HL-60 (cell line): Measurements from ENCODE around the gene SVIL.
"Not testable (repeated sequence)": the region's sequence is repeated elsewhere in the genome, so short reads cannot be mapped to it uniquely, and the experiment has no call there.

Source experiments
- GABPA ChIP-seq: IDR thresholded peaks from 2 replicates; pipeline ENCODE4 v1.6.1; 2012; ENCODE audit warnings: low read depth
- POLR2AphosphoS5 ChIP-seq: IDR thresholded peaks from 2 replicates; pipeline ENCODE4 v1.6.1; 2012; ENCODE audit warnings: low read depth
- REST ChIP-seq: IDR thresholded peaks from 2 replicates; pipeline ENCODE4 v1.6.1; 2012; ENCODE audit warnings: low read depth; ENCODE audit not compliant: insufficient replicate concordance
- SPI1 ChIP-seq: IDR thresholded peaks from 2 replicates; pipeline ENCODE4 v1.6.1; 2012; ENCODE audit warnings: low read depth, mild to moderate bottlenecking, borderline replicate concordance
- TF ChIP-seq, protein P1 (sequence below): IDR thresholded peaks from one replicate; pipeline ENCODE4 v1.5.1; 2011; ENCODE audit warnings: low read length, control low read depth, inconsistent platforms; ENCODE audit not compliant: insufficient read depth

GRCh38 chr10:29515879-29516278 is 118.9 kb downstream of the SVIL start:
- TF ChIP-seq, protein P1, sequence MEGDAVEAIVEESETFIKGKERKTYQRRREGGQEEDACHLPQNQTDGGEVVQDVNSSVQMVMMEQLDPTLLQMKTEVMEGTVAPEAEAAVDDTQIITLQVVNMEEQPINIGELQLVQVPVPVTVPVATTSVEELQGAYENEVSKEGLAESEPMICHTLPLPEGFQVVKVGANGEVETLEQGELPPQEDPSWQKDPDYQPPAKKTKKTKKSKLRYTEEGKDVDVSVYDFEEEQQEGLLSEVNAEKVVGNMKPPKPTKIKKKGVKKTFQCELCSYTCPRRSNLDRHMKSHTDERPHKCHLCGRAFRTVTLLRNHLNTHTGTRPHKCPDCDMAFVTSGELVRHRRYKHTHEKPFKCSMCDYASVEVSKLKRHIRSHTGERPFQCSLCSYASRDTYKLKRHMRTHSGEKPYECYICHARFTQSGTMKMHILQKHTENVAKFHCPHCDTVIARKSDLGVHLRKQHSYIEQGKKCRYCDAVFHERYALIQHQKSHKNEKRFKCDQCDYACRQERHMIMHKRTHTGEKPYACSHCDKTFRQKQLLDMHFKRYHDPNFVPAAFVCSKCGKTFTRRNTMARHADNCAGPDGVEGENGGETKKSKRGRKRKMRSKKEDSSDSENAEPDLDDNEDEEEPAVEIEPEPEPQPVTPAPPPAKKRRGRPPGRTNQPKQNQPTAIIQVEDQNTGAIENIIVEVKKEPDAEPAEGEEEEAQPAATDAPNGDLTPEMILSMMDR = not testable (repeated sequence)
- TF ChIP-seq POLR2AphosphoS5, REST, SPI1, GABPA: not testable (repeated sequence)
